C4-2B (cell line): Measurements from ENCODE around the gene ARHGAP18.

Experiments
- ZFX ChIP-seq: fragments of 450-650 bp; IDR thresholded peaks from 2 replicates; pipeline ENCODE4 v1.6.1; 2017
- TF ChIP-seq, protein P1 (sequence below): fragments of 450-650 bp; conservative IDR thresholded peaks from 2 replicates; pipeline ENCODE4 v1.5.1; 2017; ENCODE audit warnings: mild to moderate bottlenecking

DNA sequence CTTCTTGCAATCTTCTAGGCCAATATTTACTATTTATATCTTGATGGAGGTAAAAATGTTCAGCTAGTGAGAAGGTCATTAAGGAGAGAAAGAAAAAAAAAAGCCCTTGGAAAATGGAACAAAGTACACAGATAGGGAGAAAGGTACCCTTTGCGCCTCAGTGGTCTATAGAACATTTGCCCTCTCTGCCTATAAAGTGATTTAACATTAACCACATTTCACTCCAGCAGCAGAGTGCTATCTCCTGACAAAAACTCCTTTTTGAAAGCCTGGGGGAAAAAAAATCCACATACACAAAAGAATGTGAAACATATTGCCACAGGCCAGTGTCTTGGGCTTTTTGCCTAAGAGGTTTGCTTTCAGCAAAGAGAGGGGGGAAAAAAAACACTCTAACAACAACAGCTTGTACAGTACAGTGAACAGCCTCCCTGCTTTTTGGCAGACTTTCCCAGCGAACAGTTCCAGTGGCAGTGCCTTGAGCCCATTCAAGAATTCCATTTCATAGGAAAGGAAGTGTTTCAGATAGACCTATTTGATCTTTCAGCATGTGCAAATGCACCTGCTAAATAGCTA lies 695 bp downstream of the ARHGAP18 start:
- TF ChIP-seq, protein P1, sequence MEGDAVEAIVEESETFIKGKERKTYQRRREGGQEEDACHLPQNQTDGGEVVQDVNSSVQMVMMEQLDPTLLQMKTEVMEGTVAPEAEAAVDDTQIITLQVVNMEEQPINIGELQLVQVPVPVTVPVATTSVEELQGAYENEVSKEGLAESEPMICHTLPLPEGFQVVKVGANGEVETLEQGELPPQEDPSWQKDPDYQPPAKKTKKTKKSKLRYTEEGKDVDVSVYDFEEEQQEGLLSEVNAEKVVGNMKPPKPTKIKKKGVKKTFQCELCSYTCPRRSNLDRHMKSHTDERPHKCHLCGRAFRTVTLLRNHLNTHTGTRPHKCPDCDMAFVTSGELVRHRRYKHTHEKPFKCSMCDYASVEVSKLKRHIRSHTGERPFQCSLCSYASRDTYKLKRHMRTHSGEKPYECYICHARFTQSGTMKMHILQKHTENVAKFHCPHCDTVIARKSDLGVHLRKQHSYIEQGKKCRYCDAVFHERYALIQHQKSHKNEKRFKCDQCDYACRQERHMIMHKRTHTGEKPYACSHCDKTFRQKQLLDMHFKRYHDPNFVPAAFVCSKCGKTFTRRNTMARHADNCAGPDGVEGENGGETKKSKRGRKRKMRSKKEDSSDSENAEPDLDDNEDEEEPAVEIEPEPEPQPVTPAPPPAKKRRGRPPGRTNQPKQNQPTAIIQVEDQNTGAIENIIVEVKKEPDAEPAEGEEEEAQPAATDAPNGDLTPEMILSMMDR = no peak
- no peak for TF ChIP-seq ZFX
